NCI-H748 (cell line): ENCODE results near the gene RIPK3.

Source experiments
- DNase-seq: peaks from one replicate; lab custom pipeline; 2025; ENCODE audit not compliant: unreplicated experiment; lab: John Stamatoyannopoulos, UW

RIPK3 gene

DNA sequence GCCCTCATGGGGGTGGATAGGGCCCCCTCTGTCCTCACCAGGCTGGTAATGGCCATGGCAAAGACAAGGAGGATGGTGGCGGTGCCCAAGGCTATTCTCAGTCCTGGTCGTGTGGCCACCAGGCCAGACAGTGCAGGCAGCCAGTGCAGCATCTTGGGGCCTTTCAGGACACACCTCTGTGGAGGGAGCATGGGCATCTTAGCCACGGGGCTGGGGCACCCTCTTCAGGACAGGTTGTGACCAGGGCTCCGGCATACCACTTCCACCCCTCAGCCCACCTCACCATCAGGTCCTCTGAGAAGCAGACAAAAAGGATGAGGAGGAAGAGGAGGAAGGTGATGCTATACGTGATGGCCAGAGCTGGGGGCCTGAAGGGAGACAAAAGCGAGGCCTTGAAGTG is 15.8 kb downstream of the RIPK3 start:
- no peak for DNase-seq

DNA sequence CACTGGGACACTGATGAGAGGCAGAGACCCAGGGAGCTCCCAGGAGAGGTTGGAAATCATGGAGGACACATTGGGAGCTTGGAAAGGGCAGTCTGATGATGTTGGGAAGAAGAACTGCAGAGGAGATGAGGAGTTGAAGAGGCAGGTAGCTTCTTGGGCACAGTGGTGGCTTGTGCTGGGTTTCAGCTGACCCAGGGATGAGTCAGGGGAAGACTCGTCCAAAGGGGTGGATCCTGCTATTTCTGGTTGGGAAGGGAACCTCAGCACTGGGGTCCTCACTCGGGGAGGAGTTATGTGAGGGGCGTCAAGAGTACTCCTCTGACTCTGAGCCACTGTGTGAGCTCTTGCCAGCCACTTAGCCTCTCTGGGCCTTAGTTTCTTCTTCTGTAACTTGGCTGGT is 16.4 kb downstream of the RIPK3 start:
- no peak for DNase-seq

DNA sequence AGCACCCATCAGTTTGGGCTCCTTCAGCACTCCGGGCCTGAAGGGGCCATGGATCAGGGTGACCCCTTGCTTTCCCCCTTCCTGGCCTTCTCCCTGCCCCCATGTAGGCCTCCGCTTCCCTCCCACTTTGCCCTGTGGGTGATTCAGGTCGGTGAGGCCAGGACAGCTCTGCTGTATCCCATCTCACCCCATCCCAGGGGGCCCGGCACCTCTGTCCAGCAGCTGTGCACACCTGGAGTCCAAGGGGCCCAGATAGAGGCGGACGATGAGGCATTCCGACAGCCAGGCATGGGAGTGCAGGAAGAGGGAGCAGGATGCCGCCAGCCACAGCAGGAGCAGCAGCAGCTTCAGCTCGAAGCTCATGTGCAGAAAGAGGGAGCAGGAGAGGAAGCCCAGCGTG is 17.1 kb downstream of the RIPK3 start:
- no peak for DNase-seq

DNA sequence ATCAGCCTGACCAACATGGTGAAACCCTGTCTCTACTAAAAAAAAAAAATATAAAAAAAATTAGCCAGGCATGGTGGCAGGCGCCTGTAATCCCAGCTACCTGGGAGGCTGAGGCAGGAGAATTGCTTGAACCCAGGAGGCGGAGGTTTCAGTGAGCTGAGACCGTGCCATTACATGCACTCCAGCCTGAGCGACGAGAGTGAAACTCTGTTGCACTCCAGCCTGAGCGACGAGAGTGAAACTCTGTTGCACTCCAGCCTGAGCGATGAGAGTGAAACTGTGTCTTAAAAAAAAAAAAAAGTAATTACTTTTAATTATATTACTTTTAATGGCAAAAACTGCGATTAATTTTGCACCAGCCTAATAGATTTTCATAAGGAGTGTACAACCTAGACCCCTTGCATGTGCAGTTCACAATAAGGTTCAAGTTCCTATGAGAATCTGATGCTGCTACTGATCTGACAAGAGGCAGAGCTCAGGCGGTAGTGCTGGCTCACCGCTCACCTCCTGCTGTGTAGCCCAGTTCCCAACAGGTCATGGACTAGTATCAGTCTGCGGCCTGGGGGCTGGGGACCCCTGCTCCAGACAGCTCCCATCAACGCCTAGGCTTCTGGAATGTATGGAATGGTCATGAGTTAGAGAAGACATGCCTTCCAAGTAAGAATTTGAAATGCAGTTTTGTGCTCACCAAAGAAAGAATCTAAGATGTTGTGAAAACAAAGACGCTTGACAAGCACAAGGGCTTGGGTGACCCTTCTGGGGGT is 18.4 kb downstream of the RIPK3 start:
- DNase-seq = no peak

DNA sequence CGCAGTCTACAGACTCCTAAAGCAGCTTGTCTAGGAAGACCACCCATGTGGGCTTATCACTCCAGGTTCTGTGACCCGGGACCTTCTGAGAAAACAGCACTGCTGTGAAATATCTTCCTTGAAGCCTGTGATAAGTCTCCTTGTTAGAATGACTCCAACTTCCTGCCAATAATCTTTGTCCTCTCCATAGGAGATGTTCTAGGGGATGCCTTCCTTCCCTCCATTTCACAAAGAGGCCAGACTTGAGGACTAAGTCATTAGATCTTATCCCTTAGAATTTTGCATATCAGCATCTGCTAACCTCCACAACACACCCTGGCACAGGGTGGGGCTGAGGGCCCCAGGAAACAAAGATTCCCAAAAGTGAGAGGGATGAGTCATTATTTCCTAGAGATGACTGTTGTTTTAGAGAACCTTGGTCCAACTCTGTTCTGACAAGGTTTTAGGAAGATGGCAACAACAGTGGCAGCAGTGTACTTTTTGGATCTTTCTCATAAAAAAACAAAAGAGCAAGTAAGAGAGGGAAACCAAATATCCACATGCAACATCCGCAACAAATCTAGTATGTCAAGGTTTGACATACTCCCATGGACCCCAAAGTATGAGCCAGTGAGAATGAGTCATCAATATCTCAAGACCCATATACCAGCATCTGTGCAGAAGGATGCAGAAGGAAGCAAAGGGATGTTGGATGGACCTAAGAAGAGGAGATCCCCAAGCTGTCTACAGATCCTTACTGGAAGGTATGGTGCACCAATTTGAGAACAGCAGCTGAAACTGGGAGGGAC is 22.5 kb downstream of the RIPK3 start:
- DNase-seq = no peak

DNA sequence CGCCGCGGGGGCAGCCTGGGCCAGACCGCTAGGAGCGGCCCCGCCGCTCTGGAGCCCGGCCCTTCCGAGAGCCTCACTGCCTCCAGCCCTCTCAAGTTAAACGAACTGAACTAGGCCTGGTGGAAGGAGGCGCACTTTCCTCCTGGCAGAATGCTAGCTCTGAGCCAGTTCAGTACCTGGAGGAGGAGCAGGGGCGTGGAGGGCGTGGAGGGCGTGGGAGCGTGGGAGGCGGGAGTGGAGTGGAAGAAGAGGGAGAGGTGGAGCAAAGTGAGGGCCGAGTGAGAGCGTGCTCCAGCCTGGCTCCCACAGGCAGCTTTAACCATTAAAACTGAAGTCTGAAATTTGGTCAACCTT is 23.2 kb downstream of the RIPK3 start:
- no peak for DNase-seq

DNA sequence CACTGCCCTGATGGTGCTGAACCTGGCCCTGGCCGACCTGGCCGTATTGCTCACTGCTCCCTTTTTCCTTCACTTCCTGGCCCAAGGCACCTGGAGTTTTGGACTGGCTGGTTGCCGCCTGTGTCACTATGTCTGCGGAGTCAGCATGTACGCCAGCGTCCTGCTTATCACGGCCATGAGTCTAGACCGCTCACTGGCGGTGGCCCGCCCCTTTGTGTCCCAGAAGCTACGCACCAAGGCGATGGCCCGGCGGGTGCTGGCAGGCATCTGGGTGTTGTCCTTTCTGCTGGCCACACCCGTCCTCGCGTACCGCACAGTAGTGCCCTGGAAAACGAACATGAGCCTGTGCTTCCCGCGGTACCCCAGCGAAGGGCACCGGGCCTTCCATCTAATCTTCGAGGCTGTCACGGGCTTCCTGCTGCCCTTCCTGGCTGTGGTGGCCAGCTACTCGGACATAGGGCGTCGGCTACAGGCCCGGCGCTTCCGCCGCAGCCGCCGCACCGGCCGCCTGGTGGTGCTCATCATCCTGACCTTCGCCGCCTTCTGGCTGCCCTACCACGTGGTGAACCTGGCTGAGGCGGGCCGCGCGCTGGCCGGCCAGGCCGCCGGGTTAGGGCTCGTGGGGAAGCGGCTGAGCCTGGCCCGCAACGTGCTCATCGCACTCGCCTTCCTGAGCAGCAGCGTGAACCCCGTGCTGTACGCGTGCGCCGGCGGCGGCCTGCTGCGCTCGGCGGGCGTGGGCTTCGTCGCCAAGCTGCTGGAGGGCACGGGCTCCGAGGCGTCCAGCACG is 23.8 kb downstream of the RIPK3 start:
- peak; percentile 54 for DNase-seq

DNA sequence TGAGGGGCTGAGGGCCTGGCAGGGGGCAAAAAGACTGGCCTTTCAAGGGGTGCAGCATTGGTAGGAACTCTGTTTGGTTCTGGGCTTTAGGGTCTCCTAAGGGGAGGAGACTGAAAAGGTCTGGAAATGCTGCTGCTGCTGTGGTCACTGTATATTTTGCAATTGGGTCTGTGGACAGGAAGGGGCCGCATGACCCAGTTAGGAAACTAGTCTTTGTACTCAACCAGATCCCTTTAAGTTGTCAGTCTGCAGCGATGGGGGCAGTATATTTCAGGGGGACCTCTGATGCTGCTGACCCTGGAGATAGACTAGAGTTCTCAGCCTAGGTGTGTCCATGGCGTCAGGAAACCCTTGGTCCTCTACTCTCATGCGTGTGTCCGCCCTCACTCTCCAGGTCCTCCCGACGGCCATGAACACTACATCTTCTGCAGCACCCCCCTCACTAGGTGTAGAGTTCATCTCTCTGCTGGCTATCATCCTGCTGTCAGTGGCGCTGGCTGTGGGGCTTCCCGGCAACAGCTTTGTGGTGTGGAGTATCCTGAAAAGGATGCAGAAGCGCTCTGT is 24.5 kb downstream of the RIPK3 start:
- no peak for DNase-seq

DNA sequence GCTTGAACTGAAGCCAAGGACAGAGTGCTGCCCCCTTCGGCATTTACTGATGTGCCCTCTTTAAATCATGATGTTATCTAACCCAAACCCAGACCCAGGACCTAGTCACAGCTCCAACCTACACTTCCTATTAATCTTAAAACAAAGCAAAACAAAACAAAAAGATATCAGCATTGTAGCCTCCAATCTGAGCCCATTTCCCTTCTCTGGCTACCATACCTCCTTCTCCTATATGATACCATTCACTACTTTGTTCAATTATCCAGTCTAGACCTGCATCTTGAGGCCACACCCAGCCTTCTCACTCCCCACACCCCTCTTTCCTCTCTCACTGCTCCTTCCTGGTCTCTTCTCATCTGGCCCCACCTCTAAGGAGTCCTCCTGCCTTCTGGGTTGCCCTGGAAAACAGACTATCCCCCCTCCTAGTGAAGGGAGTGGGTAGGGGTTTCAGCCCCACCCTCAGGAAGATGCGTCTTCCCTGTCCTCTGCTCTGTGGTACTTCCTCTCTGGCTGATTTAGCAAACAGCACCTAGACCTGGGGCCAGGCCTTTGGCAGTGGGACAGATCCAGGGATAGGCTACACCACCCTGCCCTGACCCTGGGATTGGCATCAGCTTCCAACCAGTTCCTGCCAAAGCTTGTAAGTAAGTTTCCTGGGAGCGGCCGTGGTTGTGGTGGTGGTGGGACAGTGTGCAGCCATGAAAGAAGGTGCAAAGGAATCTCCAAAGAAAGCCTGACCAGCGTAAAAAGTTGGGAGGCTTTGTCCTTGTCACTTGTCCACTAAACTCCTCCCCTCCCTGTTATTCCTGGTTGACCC is 25.2 kb downstream of the RIPK3 start:
- no peak for DNase-seq

DNA sequence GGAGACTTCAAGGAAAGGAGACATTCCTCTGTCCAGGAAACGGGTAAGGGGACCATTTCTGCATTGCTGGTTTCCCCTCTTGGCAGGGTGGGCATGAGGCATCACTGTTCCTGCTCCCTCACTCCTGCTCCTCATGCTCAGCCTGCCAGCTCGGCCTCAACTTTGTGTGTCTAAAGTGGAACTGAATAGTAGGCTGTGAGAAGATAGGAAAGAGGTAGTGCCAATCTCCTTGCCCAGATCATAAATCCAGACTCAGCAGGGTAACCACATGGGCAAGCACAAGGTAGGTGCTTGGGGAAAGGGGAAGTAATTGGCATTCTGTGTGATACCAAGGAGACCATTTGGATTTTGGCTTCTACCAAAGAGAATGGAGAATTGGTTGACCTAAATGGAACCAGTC is 25.9 kb downstream of the RIPK3 start:
- no peak for DNase-seq

DNA sequence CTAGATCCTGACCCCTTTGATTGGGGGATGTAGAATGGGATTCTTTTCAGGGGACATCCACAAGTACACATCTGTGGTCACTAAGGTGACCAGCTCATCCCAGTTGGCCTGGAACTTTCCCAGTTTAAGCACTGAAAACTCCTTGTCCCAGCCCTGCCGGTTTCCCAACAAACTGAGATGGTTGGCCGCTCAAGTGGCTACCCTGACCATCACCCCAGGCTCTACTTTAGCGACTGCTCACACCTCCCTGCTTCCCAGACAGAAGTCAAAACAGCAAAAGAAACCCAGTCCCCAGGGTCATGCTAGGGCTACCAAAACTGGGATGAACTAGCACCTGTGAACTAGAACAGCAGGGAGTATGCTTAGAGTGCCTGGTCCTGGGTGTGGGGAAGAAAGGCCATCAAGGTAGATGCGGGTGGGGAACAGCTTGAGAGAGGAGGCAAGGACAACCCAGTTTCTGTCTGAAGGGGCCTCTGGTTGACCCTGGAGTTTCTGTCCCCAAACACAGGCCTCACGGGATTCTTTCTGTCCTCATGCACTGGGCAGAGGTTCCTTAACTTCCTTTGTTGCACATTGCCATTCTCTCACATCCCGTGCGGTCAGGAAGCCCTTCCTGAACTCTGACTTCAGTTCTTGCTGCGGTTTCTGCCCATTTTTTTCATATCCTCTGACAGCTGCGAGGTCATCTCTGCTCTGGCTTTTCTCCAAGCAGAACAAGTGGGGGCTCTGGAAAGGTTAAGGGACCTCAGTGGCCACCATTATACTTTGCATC is 26.9 kb downstream of the RIPK3 start:
- DNase-seq = no peak

DNA sequence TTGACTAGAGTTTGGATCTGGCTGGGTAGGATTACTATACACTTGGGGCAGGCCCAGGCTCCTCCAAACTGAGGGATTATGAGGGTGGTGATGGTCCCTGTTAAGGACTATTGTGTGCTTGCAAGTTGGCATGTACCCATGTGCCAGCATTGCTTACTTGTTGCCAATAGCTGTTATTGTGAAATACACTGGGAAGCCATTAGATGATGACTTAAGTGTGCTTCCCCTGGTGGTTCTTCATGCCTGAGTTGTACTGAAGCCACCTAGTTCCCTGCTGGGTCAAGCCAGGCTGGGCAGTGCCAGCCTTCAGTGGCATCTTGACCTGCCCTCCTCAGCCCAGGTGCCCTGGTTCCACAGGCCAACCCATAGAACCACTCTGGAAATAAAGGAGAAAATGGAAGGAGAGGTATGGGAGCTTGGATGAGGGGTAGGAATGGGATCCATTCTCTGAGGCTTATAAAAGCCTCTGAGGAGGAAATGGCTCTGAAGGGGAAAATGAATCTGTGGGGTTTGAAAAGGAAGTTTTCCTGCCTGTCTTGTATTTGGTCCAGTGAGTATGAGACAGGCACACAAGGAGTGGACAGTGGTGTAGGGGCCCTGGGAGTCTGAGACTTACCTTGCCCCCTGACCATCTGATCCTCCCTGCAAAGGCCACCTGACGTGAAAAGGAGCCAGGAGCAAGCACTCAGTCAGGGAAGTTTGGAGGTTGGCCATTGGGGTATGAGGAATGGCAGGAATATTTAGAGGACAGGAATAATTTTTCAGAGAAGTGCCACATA is 27.8 kb downstream of the RIPK3 start:
- DNase-seq = no peak

DNA sequence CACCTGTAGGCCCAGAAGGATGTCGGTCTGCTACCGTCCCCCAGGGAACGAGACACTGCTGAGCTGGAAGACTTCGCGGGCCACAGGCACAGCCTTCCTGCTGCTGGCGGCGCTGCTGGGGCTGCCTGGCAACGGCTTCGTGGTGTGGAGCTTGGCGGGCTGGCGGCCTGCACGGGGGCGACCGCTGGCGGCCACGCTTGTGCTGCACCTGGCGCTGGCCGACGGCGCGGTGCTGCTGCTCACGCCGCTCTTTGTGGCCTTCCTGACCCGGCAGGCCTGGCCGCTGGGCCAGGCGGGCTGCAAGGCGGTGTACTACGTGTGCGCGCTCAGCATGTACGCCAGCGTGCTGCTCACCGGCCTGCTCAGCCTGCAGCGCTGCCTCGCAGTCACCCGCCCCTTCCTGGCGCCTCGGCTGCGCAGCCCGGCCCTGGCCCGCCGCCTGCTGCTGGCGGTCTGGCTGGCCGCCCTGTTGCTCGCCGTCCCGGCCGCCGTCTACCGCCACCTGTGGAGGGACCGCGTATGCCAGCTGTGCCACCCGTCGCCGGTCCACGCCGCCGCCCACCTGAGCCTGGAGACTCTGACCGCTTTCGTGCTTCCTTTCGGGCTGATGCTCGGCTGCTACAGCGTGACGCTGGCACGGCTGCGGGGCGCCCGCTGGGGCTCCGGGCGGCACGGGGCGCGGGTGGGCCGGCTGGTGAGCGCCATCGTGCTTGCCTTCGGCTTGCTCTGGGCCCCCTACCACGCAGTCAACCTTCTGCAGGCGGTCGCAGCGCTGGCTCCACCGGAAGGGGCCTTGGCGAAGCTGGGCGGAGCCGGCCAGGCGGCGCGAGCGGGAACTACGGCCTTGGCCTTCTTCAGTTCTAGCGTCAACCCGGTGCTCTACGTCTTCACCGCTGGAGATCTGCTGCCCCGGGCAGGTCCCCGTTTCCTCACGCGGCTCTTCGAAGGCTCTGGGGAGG is 28.9 kb downstream of the RIPK3 start, which contains the start of gene LTB4R:
LTB4R (plus strand) TSS at position 857 of the 959 bp plus-strand sequence. CDS start 4,150 bp downstream, outside the sequence.
- peak; percentile 91 for DNase-seq

DNA sequence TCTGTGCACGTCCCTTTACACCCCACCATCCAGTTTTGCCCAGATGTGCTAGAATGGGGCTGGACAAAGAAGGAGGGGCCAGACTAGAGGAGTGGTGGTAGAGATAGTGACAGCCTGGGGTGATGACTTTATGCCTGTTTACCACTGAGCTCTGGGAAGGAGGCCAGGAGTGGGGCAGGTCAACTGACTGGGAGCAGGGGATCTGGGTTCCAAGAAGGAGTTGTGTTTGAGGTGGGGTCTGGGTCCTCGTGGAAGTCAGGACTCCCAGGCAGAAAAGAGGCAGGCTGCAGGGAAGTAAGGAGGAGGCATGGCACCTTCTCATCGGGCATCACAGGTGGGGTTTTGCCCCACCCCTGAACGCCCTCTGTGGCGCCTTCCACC is 29.5 kb downstream of the RIPK3 start:
- DNase-seq = peak; percentile 39

DNA sequence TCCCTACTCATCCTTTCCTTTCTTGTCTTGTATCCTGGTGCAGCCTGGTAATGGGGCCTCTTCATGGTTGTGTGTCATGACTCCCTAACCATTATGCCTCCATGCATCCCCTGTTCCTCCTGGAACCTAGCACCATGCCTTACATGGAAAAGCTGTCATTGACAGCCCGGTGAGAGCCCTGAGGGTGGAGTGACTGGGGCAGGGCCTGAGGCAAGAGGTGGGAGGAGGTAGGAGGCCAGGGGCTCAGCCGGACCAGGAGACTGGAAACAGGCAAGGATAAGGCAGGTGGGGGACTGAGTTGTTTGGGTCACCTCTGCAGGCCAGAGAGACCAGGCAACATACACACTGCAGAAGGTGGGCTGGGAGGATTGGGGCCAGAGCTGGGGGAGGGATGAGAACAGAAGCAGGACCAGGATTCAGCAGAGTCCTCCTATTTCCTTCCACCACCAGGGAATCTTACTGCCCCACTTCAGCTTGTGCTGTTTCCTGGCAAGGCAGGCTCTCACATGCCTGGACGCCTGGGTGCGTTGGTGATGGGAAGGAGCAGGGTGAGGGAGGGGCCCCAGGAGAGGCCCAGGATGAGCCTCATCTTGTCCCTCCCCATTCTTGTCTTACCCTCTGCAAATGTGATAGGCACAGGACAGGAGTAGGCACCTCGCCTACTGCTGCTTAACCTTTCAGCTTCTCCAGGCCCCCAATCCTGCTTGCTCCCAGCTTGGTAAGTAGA is 30.1 kb downstream of the RIPK3 start, which contains the start of gene LTB4R2:
LTB4R2 (plus strand) TSS at position 603 of the 727 bp plus-strand sequence. CDS start 525 bp downstream, outside the sequence.
- no peak for DNase-seq

DNA sequence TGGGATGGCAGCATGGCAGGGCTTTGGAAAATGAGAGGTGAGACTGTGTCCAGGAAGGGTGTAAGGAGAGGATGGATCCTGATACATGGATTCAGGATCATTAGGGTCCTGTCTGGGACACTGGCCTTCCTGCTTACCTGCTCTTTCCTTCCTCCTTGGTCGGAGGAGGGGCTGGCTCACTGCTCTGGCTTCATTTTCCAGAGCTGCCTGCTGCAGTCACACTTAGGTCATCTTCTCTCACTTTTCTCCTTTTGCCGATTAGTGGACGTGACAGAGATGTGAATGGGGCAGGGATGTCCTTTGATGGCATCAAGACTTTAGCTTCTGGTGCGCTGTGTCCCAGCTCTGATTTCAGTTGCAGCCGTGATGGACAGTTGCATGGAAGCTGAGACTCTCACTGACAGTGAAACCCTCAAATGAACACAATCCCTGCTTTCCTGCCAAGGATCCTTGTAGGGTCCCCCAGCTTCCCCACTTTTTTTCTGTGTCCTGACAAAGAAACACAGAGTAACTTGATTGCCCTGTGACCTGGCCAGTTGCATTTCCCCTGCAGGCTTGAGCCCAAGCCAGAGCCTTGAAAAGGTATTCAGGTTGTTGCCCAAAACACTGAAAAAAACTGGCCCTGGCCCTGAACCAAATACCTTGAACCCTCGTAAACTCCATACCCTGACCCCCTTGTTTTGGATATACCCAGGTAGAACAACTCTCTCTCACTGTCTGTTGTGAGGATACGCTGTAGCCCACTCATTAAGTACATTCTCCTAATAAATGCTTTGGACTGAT is 31.3 kb downstream of the RIPK3 start:
- no peak for DNase-seq
